ENCODE data around the gene ZNF804A. TPM values are rescaled to one million over a fixed set of nuclear protein-coding genes. Genes with fewer than 3 reads are reported as not detected.
A peak's percentile ranks its signal among the peaks of the same experiment; 100 is the strongest.

Gene ZNF804A
- 3.1 TPM for total RNA-seq (ENCODE audit: insufficient read depth, low replicate concordance)

GRCh38 chr2:184598316-184599053 is at the start of gene ZNF804A:
Gene ZNF804A, plus strand, starts transcription at chr2:184598529. Its CDS starts 431 bp downstream, at chr2:184598960.
- peak; percentile 44 for DNase-seq (ENCODE audit: low spot score)

DNA sequence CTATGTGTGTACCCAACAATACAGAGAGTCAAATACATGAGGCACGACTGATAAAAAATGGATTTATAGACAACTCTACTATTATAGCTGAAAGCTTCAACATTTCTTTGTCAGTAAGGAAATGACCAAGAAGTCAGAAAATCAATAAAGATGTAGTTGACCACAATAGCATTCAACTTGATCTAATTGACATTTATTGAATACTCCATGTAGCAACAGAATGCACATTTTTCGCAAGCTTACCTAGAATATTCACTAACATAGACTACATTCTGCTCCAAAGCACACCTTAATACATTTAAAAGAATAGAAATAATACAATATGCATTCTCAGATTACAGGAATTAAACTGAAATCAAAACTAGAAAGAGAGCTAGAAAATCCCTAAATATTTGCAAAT is 49.2 kb upstream of the ZNF804A start:
- DNase-seq (ENCODE audit: low spot score) = no peak

DNA sequence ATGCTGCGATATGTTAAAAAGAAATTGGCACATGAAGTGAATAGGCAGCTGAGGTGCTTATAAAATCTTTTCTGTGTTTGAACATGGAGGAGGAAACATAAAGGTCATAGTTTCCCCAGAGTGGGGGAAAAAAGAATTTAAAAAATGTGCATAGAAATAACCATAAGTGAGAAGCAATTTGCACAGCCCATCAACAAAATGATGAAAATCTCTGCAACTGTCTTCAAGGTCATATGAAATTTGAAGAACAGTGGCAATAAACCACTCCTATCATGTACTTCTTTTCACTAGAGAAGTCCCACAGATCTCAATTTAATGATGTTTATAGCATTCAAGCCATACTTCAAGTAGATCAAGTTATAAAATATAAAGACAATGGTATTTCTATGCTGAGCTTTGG is 46.7 kb upstream of the ZNF804A start:
- no peak for DNase-seq (ENCODE audit: low spot score)

- no peak for DNase-seq (ENCODE audit: low spot score)
These were observed 43.6 kb upstream of the ZNF804A start for GRCh38 chr2:184554736-184555135.

DNA sequence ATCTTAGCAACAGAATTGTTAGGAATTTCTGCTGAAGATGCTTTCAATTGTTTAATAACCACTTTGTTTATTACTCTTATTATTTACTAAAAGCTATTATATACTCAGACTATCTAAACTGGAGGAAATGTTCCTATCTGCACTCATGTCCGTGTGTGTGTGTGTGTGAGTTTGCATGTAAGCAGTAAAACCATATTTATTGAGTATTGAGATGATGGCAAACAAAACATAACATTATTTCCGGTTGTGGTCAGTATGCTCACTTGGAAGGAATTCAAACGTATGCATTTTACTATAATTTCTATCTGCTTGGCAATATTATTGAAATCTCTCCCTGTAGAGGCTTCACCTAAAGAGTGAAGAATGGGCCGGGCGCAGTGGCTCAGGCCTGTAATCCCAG is 43.0 kb upstream of the ZNF804A start:
- no peak for DNase-seq (ENCODE audit: low spot score)

- DNase-seq (ENCODE audit: low spot score) = no peak
These were observed 41.7 kb upstream of the ZNF804A start for GRCh38 chr2:184556639-184557038.

DNA sequence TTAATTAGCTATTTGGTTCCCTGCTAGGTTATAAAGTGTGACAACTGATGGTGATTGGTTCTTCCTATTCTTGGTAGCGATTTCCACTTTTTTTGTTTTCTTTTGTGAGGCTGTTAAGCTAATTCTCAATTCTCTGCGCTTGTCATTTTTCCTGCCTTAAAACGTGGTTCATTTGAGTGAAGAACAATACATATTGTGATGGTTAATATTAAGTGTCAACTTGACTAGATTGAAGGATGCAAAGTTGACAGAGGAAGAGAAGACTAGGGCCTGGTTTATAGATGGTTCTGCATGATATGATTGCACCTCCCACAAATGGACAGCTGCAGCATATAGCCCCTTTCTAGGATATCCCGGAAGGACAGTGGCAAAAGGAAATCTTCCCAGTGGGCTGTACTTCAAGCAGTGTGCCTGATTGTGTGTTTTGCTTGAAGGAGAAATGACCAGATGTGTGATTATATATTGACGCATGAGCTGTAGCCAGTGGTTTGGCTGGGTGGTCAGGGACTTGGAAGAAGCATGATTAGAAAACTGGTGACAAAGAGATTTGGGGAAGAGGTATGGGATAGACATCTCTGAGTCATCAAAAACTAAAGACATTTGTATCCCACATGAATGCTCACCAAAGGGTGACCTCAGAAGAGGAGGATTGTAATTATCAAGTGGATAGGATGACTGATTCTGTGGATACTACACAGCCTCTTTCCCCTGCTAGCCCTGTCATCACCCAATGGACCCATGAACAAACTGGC is 39.4 kb upstream of the ZNF804A start:
- DNase-seq (ENCODE audit: low spot score) = no peak

DNA sequence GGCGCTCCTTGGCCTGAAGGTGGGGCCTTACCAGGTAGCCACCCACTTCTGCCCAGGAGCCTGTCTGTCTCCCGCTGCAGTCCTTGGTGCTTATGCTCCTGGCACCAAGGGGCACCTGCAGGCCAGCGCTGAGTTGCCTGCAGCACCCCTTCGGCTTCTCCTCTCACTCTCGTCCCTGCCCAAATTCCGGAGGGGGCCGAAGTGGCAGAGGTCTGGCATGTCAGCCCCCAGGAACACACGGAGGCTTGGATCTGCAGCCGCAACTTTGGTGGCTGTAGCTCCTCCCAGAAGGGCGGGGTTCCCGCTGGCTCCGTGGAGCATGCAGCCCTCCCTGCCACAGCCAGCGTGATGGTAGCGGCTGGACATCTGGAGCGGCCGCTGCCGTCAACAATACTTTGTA is 37.7 kb upstream of the ZNF804A start:
- DNase-seq (ENCODE audit: low spot score) = no peak

DNA sequence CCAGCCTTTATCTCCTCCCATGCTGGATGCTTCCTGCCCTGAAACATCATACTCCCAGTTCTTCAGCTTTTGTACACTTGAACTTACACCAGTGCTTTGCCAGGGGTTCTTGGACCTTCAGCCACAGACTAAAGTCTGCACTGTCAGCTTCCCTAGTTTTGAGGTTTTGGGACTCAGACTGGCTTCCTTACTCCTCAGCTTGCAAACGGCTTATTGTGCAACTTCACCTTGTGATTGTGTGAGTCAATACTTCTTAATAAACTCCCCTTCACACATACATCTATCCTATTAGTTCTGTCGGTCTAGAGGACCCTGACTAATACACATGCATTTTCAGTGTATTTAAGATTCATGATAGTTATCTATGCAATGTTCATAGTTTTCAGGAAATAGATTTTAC is 35.8 kb upstream of the ZNF804A start:
- DNase-seq (ENCODE audit: low spot score) = peak; percentile 4

DNA sequence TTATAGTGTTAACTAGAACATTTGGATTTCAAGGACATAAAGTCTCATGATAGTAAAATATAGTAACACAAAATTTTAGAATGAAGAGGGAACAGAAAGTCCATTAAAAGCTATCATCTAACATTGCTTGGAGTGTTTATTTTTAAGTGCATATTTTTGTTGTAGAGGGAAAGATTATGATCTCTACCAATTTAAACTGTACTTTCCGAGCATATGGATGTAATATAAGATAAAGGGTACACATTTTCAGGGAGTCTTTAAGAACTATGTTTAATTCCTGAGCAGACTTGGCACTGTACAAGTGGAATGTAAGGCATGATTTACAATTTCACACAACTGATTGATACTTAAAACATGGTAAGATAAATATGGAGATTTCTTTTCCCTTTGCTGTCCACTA is 34.2 kb upstream of the ZNF804A start:
- no peak for DNase-seq (ENCODE audit: low spot score)

DNA sequence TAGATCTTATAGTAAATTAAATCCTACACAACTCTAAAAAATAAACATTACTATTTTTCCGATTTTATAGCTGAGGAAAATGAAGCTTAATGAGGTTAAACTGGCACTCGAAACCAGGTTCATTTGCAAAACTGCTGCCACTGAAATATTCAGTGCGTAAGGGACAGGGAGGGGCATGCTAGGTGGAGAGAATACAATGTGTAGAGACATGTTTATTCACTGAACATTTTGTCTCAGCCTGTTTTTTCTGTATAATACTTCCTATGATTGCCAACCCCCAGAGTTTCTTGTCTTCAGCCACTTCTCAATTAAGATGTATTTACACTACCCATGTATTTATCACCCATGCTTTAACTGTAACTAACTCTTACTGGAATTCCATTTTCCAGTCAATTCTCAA is 31.6 kb upstream of the ZNF804A start:
- DNase-seq (ENCODE audit: low spot score) = no peak

DNA sequence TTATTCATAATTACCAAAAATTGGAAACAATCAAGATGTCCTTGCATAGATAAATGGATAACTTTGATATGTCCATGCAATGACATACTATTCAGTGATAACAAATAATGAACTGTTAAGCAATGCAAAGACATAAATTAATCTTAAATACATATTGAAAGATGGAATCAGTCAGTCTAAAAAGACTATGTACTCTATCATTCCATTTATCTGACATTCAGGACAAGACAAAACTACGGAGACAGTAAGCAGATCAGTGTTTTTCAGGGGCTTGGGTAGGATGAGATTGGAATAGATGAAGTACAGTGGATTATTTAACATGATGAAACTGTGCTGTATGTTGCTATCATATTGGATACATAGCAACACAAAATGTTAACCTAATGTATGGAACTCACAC is 21.3 kb upstream of the ZNF804A start:
- no peak for DNase-seq (ENCODE audit: low spot score)

DNA sequence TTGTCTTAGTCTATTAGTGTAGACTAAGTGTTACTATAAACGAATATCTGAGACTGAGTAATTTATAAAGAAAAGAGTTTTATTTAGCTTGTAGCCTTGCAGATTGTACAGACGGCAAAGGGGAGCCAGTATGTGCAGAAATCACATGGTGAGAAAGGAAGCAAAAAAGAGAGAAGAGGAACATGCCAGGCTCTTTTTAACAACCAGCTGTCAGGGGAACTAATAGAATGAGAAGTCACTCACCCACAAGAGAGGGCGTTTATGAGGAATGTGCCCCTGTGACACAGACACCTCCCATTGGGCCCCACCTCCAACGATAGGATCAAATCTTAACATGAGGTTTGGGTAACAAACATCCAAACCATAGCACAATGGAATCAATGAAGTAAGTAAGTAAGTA is 20.6 kb upstream of the ZNF804A start:
- peak; percentile 3 for DNase-seq (ENCODE audit: low spot score)

- DNase-seq (ENCODE audit: low spot score) = no peak
These were observed 19.1 kb upstream of the ZNF804A start for GRCh38 chr2:184579226-184579625.

DNA sequence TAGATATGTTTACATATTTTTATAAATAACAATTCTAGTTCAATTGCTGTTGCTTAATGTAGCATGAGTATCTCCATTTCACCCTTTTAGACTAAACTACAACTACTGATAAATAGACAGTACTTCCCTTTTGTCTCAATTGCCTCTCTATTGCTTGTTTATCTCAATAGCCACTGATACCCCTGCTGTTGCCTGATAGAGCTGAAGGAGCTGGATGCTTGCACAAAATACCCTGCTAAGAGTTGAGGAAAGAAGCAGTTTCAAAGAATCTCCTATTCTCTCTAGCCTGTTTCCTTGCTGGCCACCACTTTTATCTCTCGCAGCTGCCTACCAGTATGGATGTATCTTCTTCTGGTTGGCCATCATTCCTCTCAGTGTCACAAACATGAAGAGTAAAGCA is 16.9 kb upstream of the ZNF804A start:
- no peak for DNase-seq (ENCODE audit: low spot score)

DNA sequence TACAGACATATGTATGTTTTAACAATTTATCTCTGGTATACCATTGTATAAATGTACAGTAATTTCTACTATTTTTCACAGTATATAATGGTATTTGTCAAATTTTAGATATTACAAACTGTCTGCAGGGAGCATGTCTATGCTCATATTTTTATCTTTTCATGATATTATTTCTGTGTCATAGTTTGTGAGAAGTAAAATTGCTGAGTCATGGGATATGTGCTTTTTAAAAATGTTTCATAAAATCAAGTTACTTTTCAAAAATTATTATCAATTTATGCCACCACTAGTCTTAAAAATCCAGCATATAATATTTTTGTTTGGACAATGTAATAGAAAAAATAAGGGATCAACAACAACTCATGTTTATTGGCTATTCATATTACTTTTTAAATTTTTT is 9.1 kb upstream of the ZNF804A start:
- DNase-seq (ENCODE audit: low spot score) = no peak

DNA sequence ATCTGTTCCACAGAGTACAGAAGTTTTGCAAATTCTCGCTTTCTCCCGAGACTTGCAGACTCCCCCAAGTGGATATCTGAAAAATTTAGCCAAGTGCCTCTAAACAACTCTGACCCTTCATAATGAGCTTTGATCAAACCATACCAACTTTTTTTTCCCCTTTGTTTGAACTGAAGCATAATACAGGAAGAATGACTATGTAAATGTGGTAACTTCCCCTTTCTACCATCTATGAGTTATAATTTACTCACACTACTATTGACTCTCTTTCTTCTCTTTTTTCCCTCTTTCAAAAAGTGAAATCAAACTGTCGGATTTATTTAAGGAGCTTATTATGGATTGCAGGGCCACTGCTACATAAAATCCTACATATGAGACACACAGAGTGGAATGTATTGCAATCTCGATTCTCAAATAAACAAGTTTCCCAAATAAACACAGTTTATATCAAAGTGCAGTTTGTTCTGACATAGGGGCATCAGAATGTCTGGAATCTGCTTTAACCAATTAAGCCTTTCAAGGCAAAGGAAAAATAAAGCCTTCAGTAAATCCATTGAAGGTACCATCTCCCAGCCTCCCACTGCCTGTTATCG is 1.4 kb upstream of the ZNF804A start:
- DNase-seq (ENCODE audit: low spot score) = peak; percentile 29

- peak; percentile 64 for DNase-seq (ENCODE audit: low spot score)
These were observed 748 bp upstream of the ZNF804A start for GRCh38 chr2:184597571-184597991.

DNA sequence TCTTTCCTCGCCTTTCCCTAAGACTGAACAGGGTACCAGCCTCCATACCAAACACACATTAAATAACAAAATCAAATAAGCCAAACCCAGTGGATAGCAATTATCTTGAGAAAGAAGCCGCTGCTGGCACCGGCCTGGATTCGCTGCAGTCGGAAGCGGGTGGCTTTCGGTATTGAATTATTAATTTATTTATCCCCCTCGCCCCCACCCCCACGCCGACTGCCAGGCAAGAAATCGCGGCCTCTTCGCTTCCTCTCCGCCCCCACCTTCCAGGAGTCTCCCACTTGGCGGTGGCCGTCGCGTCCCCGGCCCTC is 370 bp upstream of the ZNF804A start:
- peak; percentile 28 for DNase-seq (ENCODE audit: low spot score)

DNA sequence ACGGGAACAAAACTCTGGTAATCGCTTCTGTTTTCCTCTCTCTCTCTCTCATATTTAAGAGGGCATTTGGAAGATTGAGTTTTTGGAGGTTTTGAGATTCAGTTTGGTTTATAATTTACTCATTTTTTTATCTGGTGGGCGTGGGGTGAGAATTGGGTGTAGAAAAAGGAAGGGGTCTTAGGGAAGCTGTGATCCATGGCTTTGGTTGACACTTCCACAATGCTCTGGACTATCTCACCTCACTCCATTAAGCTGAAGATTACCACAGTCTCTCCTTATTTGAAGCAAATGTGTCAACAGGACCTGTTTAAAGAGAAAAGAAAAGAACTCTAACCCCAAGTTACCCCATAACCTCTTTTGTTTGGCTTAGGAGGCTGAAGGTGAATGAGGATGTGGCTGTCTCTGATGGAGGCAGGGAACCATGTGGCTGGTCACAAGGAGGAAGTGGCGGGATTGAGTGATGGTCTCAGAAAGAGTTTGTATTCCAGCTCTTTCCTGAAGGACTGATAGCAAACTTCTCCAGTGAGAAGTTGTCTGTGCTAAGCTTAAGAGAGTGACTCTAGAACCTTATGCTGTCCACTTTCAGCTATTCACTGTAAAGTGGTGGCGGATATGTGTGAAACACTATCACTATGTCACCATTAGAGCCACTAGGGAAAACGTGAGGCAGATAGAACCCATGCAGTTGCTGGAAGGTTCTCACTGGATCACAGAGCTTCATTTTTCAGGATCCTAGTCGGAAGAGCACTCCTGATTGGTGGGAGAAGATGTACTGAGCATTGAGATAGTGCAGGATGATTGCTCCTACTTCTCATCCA is 934 bp downstream of the ZNF804A start:
- DNase-seq (ENCODE audit: low spot score) = peak; percentile 3

- no peak for DNase-seq (ENCODE audit: low spot score)
These were observed 1.5 kb downstream of the ZNF804A start for GRCh38 chr2:184599872-184600222.

GRCh38 chr2:184602734-184603133 is 4.4 kb downstream of the ZNF804A start:
- DNase-seq (ENCODE audit: low spot score) = no peak
